IPS-18c (cell line): Measurements from ENCODE around the gene GLUL.

Experiments used
- H3K4me3 ChIP-seq: 2 replicates; pipeline ENCODE4 v1.7.0; 2013; ENCODE audit warnings: low read depth, mild to moderate bottlenecking, low read length, moderate library complexity; ENCODE audit not compliant: insufficient read depth
- H3K9me3 ChIP-seq: one replicate; pipeline ENCODE4 v1.6.1; 2013; ENCODE audit warnings: mild to moderate bottlenecking, low read length, moderate library complexity; ENCODE audit not compliant: control insufficient read depth, insufficient read depth

The GLUL gene

DNA sequence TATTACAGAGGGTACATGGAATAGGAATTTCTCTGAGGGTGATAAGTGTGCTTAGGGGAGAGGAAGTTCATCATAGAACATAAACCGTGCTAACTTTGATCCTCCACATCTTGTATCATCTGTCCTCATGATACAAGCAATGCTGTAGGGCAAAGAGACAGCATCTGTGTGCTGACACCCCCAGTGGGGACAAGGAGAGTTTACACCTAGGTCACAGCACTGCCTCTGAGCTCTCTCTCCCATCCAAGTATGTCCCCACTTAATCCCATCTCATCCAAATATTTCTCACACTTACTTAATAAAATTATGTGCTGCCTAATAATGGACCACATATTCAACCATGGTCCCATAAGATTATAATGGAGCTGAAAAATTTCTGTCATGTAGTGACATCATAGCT is 13.2 kb upstream of the GLUL start:
- no peak overlapping the region for H3K4me3 ChIP-seq
- H3K9me3 ChIP-seq, result no peaks in the 10 kb centered on the region

DNA sequence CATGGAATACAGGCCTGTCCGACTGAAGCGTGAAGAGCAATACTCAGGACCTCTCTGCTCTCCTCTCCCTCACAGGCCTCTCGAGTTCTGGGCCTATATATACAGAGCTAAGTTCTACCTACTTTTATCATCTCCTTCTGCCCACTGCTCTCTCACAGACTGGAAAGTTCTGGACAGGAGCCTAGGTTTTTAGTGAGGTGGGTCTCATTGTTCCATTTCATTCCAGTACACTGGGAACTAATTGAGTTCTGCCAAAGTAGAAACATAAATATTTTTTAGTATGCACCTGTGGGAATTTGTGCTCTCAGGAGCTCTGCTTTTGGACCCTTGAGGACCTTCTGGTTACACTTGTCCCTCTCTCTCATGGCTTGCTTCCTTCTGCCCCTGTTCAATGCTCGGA is 9.0 kb upstream of the GLUL start, which contains the start of gene TEDDM1:
TSS of gene TEDDM1 (minus strand) at position 101 of the 400 bp plus-strand sequence. CDS start 182 bp downstream, outside the sequence.
- no peaks in the 10 kb centered on the region for H3K9me3 ChIP-seq
- no peak within 1 kb of the TSS for H3K4me3 ChIP-seq

DNA sequence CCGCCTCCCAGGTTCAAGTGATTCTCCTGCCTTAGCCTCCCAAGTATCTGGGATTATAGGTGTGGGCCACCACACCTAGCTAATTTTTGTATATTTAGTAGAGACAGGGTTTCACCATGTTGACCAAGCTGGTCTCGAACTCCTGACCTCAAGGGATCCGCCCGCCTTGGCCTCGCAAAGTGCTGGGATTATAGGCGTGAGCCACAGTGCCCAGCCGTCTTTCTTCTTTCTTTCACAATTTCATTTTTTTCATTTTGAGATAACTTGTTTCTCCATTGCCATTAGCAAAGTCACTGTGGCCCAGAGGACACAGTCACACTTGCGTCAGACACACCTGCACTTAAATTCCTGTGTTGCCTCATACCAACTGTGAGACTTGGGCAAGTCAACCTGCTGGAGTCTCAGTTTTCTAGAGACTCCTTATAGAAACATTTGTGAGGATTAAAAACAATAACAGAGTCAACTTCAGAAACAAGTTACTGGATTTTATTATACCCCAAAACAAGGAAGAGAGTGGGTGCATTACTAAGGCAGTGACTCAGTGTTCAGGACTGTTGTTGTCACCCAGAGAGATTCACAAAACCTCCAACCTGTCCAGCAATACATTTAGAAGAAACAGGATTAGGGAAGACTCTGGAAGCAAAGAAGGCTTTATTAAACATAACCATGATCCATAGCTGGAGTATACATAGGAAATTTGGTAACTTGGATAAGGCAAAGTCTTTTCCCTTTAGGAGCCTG is 6.2 kb upstream of the GLUL start:
- H3K9me3 ChIP-seq, result no peaks in the 10 kb centered on the region
- H3K4me3 ChIP-seq, result no peak overlapping the region

DNA sequence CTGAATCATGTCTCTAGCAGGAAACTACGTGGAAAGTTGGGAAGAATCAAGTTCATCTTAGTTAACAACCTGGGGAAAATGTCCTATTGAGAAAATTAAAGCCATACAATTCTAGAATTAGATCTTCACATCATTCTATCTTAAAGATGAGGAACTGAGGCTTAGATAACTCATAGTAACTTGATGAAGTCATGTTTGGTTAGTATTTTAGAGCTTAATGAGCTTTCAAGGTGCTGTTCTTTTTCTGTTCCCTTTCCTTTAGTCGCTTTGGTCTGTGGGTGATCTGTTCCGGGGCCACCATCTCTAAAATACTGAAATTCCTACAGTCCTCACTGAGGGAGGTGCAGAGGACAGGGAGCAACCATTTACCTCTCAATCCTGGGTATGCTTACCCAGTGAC is 4.3 kb upstream of the GLUL start:
- Histone ChIP-seq H3K9me3 (no peaks in the 10 kb centered on the region), H3K4me3 (no peak overlapping the region)

DNA sequence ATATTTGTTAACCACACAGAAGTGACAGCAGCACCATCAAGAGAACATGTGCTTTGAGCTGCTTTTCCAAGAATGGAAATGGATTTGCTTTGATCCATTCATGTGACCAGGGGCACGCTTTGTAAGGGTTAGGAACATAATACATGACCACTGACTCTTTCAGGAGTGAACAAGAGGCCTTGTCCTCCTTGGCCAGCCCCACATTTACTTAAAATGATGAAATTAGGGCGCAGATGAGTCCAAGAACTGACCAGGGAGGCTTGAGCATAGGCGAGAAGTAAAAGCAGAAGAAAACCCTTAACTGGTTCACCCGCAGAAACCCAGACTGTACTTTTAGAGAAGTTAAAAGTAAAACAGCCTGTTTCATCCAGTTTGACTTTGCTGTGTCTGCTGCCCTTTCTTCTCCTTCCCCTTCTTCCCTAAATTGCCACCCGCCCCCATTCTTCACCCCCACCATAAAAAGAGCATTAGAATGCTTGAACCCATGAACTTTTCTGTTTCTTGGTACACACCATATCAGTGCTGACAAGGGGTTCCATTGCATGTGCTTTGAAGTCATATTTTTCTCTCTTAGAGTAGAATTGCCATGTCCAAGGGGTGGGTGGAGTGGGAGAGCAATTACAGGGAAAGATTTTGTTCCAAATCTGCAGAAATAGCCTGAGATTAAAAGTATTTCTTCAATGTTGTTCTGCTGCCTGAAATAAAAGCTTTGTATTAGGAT is 2.6 kb upstream of the GLUL start:
- H3K4me3 ChIP-seq, result no peak overlapping the region
- no peaks in the 10 kb centered on the region for H3K9me3 ChIP-seq

DNA sequence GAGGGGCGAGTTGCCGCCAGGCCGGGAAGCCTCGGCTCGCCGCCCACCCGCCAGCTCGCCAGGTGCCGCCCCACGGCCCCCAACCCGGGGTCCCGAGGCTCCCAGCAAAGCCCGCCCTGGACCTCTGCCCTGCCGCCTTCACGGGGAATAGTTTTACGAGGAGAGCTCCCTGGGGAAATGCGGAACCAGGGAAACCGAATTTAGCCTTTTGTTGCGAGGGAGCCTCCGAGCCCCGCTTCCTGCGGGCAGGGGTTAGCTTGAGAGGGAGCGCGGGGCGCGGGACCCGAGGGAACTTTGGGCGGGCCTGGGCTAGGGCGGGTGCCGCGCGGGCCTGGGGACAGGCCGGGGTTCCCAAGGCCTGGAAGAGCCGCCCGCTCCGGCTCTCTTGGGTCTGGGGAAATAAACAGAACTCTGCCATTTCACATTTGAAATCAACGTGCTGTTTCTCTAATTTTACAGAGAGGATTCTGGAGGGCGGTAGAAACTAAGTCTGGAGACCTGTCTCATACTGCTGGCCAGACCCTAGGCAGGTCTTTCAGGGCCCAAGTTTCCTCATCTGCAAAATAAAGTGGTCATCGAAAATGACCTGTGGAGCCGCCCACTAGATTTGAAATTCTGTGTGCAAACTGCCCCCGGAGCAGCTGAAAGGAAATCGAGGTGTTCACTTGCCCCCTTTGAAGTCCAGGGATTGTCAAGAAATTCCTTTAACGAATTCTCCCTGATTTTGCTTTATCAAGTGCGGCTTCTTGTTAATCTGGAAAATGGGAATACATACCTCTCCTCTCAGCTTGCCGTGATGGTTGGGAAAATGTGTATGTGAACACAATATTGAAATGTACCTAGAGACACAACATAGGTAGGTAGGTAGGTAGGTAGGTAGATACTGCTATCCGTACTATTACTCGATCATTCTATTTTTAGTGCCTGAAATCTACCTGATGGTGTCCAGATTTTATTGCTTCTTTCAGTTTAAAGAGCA is 749 bp upstream of the GLUL start:
- peak overlapping the region; percentile 72 for H3K4me3 ChIP-seq
- H3K9me3 ChIP-seq, result no peaks in the 10 kb centered on the region

DNA sequence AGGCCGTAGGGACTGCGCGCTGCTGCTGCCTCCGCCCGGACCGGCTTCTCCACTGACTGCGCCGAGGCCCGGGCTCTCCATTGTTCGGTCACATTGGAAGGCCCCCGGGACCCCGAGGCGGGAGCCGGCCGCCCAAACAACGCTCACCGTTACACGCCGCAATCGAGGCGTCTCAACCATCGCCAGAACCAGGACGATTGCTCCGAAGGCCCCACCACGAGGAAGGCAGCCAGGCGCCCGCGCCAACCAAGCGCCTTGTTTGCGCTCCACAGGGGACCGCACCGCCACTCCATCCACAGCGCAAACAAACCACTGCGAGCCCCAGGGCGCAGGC is 595 bp downstream of the GLUL start:
- Histone ChIP-seq H3K4me3 (peak overlapping the region; percentile 88), H3K9me3 (no peaks in the 10 kb centered on the region)

DNA sequence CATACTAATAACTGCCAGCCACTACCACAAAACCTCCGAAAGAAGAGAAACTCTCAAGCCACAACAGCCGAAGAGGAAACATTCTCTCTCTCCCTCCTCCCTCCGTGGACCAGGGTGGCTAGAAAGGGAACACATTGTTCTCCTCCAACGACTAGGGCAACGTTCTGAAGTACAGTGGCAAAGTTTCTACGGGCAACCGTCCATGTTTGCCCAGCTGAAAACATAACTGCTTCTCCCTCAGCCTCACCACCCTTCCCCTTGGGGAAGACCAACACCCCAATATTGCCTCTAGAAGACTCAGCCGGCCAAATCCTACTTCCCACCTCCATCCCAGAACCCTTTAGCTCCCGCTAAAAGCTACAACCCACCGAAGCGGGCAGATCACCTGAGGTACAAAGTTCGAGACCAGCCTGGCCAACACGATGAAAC is 2.0 kb downstream of the GLUL start:
- Histone ChIP-seq H3K9me3 (no peaks in the 10 kb centered on the region), H3K4me3 (peak overlapping the region; percentile 88)

DNA sequence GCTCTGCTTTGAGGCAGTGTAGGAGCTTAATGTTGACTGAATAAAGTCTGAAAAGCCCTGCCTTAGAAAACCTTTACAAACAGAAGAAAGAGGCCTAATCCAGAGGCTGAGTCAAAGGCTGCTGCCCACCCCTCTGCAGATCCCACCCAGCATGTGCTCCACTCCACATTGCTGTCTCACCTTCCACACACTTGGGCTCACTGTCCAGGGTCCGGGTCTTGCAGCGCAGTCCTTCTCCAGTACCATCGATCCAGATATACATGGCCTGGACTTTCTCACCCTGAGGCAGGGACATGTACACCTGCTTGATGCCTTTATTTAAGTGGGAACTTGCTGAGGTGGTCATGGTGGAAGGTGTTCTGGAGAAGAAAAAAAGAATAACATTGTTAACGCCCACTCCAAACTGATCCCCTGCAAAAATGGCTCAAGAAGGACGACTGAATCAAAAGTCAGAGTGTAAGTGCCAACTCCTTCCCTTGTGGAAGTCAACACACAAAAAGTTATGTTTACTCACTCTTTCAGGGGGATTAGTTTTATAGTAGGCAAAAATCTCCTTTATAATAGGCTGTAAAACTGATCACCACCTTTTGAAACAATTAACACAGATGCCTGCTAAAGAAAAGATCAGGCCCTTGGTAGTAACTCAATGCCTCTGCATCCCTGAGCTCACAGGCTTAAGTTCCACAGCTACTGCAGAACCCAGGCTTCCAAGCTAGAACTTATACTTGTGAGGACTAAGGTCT is 3.0 kb downstream of the GLUL start:
- H3K4me3 ChIP-seq, result peak overlapping the region; percentile 88; the same call in 1 of the 2 replicates
- no peaks in the 10 kb centered on the region for H3K9me3 ChIP-seq

DNA sequence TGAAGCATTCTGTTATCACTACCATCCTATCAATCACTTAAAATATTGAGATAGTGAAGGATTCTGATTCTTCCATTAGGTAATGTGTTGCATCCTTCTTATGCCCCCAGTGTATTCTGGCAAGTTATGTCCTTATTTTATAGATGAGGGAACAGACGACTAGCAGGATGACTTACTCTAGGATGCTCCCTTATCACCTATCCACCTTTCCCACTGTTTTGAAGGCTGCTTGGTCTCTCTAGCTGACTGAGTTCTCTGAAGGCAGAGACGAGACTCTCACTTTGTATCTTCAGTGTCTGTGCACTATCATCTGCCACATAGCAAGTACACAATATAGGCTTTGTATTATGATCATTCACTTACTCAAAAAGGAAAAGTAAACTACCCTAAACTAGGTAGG is 4.0 kb downstream of the GLUL start:
- Histone ChIP-seq H3K4me3 (no peak overlapping the region), H3K9me3 (no peaks in the 10 kb centered on the region)

DNA sequence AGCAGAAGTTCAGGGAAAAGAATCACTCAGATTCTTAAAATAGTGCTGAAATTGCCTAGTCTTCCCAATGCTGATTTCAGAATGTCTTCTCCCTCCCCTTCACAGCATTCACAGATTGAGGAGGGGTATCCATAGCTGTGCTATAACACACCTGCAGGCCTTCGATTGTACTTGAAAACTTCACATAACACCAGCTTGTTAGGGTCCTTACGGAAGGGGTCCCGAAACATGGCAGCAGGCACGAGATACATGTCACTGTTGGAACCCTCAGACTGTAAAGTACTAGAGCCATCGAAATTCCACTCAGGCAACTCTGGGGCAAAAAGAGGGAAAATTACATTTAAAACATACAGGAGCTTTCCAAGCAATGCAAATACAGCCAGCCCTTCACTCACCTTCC is 4.6 kb downstream of the GLUL start:
- no peaks in the 10 kb centered on the region for H3K9me3 ChIP-seq
- no peak overlapping the region for H3K4me3 ChIP-seq

DNA sequence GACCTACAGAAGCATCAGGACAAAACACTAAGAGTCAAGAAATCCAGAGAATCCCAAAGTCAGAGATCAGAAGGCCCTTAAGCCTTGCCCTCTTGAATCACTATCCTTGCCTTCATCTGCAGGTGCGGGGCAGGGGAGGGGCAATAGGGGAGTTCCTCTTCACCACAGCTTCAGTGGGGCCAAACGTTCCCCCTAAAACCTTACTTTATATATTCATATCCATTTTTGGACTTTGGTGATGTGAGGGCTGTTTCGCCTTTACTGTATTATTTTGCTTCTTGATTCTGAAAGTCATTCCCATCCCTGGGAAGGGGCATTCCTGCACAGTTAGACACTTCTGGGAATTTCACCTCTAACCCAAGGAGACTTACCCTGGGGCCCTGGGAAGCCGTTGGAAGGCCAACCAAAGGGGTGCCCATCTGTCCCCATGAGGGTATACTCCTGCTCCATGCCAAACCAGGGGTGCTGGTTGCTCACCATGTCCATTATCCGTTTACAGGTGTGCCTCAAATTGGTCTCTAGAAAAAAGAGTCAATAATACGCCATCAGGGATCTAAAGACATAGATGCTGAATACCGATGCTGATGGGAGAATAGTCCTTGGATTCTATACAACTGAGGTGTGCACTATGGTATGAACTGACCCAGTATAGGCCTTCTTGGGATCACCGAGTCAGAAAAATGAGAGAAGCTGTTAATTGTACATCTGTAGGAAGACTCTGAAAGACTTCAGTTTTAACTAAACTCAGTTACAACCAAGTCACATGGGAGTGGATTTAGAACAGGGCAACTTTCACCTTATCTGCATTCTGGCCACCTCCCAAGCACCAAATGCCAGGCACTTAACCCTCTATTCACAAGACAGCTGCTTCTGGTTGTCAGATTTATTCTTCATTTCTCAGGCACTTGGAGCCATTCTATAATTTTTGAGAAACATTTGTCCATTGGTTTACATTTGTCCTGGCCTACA is 5.4 kb downstream of the GLUL start:
- no peaks in the 10 kb centered on the region for H3K9me3 ChIP-seq

DNA sequence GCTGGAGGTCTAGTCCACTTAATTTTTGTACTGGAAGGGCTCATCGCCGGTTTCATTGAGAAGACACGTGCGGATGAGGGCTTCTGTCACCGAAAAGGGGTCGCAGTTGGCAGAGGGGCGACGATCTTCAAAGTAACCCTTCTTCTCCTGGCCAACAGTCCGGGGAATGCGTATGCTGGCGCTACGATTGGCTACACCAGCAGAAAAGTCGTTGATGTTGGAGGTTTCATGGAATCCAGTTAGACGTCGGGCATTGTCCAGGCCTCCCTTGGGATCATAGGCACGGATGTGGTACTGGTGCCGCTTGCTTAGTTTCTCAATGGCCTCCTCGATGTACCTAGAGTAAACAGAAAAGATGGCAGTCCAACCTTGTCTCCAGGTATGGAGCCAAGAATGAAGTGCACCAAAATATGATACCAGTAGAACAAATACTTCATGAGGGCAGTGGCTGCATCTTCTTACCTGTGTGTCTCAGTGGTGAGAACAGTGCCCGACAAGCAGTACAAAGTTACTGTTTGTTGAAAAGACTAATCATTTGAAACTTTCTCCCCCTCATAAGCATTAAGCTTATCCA is 7.1 kb downstream of the GLUL start:
- no peaks in the 10 kb centered on the region for H3K9me3 ChIP-seq
- H3K4me3 ChIP-seq, result no peak overlapping the region

More for the DNA sequence above, 5.4 kb downstream of the GLUL start:
- no peak overlapping the region for H3K4me3 ChIP-seq

DNA sequence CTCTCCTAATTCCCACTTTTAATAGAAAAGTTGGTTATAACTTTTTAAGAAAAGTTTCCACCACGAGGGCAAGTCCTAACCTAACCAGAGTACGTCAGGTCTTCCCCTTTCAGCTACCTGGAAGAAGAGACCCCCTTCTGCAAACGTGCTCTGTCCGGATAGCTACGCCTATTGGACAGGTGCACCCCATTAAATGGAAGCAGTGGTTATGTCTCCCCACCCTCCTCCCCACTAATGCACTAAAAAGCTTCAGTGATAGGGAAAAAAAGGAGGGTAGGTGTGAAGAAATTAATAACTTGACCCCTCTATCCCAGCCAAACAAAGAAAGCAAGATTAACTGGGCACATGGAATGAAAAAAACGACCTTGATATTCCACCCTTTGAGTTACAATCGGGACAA is 7.7 kb downstream of the GLUL start:
- Histone ChIP-seq H3K4me3 (no peak overlapping the region), H3K9me3 (no peaks in the 10 kb centered on the region)

DNA sequence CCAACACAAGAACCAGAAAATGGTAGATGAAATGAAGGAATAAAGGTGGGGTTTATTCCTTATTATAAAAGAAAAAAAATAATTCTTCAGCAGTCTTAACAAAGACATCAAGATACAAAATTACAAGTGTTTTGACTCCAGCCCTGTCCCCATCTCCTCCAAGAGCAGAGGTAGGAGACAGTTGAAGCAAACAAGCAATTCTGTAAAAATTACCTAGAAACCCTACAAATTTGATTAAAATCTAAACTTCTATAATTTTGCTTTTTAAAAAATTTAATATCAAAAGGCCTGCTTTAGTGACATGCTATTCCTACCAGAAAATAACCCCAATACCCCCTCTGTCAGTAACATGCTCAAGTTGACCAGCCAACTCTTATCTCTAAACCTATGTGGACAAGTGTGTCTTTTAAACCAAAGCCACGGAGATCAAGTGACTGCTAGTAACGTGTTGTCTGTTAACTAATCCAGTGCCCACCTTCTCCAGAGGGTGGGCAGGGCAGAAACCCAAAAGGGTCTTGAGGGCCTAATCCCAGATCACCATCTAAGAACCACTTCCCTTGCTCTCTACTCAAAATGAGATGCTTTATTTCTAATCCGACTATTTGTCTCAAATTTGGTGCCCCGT is 8.4 kb downstream of the GLUL start:
- no peaks in the 10 kb centered on the region for H3K9me3 ChIP-seq
- H3K4me3 ChIP-seq, result no peak overlapping the region
